NT2/D1 (cell line): ENCODE measurements around the gene MYH15.

Source experiments
- SUZ12 ChIP-seq: IDR thresholded peaks from 2 replicates; pipeline ENCODE4 v1.6.1; 2011; ENCODE audit not compliant: insufficient read length, insufficient read depth; ENCODE audit errors: extremely low read depth
- YY1 ChIP-seq: IDR thresholded peaks from 2 replicates; pipeline ENCODE4 v1.6.1; 2011; ENCODE audit not compliant: insufficient read length, insufficient read depth
- ZNF274 ChIP-seq: IDR thresholded peaks from 2 replicates; pipeline ENCODE4 v1.6.1; 2011; ENCODE audit warnings: mild to moderate bottlenecking, low read depth, low read length

DNA sequence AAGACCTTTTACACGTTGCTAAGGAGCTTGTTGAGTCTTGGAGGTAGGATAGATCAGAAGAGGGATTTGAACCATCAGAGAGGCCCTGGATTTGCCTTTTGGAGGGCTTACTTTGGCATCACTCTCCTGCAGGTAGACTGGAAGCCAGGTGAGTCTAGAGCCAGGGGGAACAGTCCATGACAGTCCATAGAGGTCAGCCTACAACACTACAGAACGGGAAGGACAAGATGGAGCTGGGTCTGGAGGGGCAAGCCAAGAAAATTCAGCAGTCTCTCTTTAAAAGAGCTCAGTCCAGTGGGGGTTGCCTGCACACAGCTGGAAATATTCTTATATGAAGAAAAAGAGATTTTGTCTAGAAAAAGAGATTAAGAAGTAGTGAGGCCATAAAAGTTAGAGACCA lies 153.4 kb downstream of the MYH15 start:
- no peak for TF ChIP-seq YY1
- no peak for TF ChIP-seq SUZ12
- TF ChIP-seq ZNF274: no peak
